Measurements from ENCODE around the gene METTL23. TPM values are rescaled to one million over a fixed set of nuclear protein-coding genes. Genes with fewer than 3 reads are reported as not detected.

Gene METTL23
- total RNA-seq, 1 experiment from 2014 or later, result 57.8 TPM

GRCh38 chr17:76696763-76697701 lies 29.6 kb upstream of the METTL23 start:
- no peak overlapping the region for H2AFZ ChIP-seq (ENCODE audit: low read depth, low read length, poor library complexity, severe bottlenecking)
- TF ChIP-seq ELF1 (IDR thresholded peaks at IDR 0.05; ENCODE audit: borderline replicate concordance, low read depth) (no peak), TCF7L2 (IDR thresholded peaks at IDR 0.05; ENCODE audit: borderline replicate concordance, extremely low read depth, insufficient read depth, insufficient read length) (peak; percentile 74), POLR2AphosphoS5 (IDR thresholded peaks at IDR 0.05; ENCODE audit: low read depth, low read length) (no peak)

GRCh38 chr17:76697702-76698465 lies 28.8 kb upstream of the METTL23 start:
- ATAC-seq, result no peak
- ChIA-PET RAD21 (ENCODE audit: low non-redundant PET in 1 of 2, low total read pairs in 2 of 2, uncharacterized antibody in 2 of 2, unreplicated experiment in 2 of 2) (no interaction called here), POLR2A (interaction anchor here (1.6 kb wide), 1 partner anchor 26 kb away, joined by 5 read pairs; no protein-coding TSS in a partner anchor), CTCF (no interaction called here)
- intact Hi-C loops (cut with micrococcal nuclease), result no loop called here
- Histone ChIP-seq H3K4me1 (ENCODE audit: control insufficient read depth in 1 of 2, insufficient read depth in 2 of 2, low read length in 2 of 2) (peaks cover 0 to 12% of the 10 kb centered on the region in 2 experiments; a peak in 2 of 4 replicates), H4K20me1 (ENCODE audit: insufficient read depth) (no peaks in the 10 kb centered on the region), H3K4me2 (ENCODE audit: low read length) (no peak overlapping the region), H3K79me2 (ENCODE audit: insufficient read depth, low read length) (peaks cover 3% of the 10 kb centered on the region; the same call in 1 of the 2 replicates), H3K9me3 (ENCODE audit: control insufficient read depth in 1 of 2, insufficient read depth in 1 of 2, low read depth in 1 of 2, low read length in 2 of 2) (no peaks in the 10 kb centered on the region), H3K36me3 (ENCODE audit: control insufficient read depth in 1 of 2, insufficient read depth in 2 of 2, low read length in 2 of 2) (no peaks in the 10 kb centered on the region), H3K9me2 (ENCODE audit: insufficient read depth) (no peaks in the 10 kb centered on the region), H3K27me3 (ENCODE audit: insufficient read depth, low read length) (no peaks in the 10 kb centered on the region), H3K27ac (ENCODE audit: low read depth, low read length) (no peak overlapping the region), H3K9ac (ENCODE audit: low read length) (no peak overlapping the region), H3K4me3 (replicated peaks in 1 of 2; ENCODE audit: low read depth in 1 of 2, low read length in 2 of 2) (no peak overlapping the region), H2AFZ (ENCODE audit: low read depth, low read length, poor library complexity, severe bottlenecking) (no peak overlapping the region)
- no TSS peak for BruUV-seq (replicated peaks)
- DNase-seq (ENCODE audit: low read depth, low spot score), result no peak
- TF ChIP-seq ZFX (IDR thresholded peaks at IDR 0.05) (no peak), CEBPB (IDR thresholded peaks at IDR 0.05; ENCODE audit: low read depth) (no peak), ELF1 (IDR thresholded peaks at IDR 0.05; ENCODE audit: borderline replicate concordance, low read depth) (no peak), SRF (IDR thresholded peaks at IDR 0.05; ENCODE audit: low read depth) (no peak), FOSL1 (IDR thresholded peaks at IDR 0.05; ENCODE audit: low read depth) (no peak), YY1 (IDR thresholded peaks at IDR 0.05; ENCODE audit: extremely low read depth, insufficient replicate concordance, low read depth, low read length) (no peak), EZH2phosphoT487 (IDR thresholded peaks at IDR 0.05; ENCODE audit: borderline replicate concordance) (no peak), MAX (IDR thresholded peaks at IDR 0.05) (no peak), CBX3 (IDR thresholded peaks at IDR 0.05; ENCODE audit: low read depth) (no peak), ZBTB33 (IDR thresholded peaks at IDR 0.05; ENCODE audit: extremely low read depth, insufficient replicate concordance, low read length) (no peak), ATF3 (IDR thresholded peaks at IDR 0.05) (no peak), ZNF274 (IDR thresholded peaks at IDR 0.05; ENCODE audit: low read depth, low read length) (no peak)

More at GRCh38 chr17:76696763-76697701, 29.6 kb upstream of the METTL23 start:
- BruUV-seq (replicated peaks), result no TSS peak
- Histone ChIP-seq H3K9ac (ENCODE audit: low read length) (no peak overlapping the region), H3K4me2 (ENCODE audit: low read length) (no peak overlapping the region), H3K79me2 (ENCODE audit: insufficient read depth, low read length) (peaks cover 3% of the 10 kb centered on the region; the same call in 1 of the 2 replicates), H3K27me3 (ENCODE audit: insufficient read depth, low read length) (no peaks in the 10 kb centered on the region), H3K4me3 (replicated peaks in 1 of 2; ENCODE audit: low read depth in 1 of 2, low read length in 2 of 2) (no peak overlapping the region), H3K36me3 (ENCODE audit: control insufficient read depth in 1 of 2, insufficient read depth in 2 of 2, low read length in 2 of 2) (no peaks in the 10 kb centered on the region), H3K9me3 (ENCODE audit: control insufficient read depth in 1 of 2, insufficient read depth in 1 of 2, low read depth in 1 of 2, low read length in 2 of 2) (no peaks in the 10 kb centered on the region), H4K20me1 (ENCODE audit: insufficient read depth) (no peaks in the 10 kb centered on the region), H3K9me2 (ENCODE audit: insufficient read depth) (no peaks in the 10 kb centered on the region), H3K4me1 (ENCODE audit: control insufficient read depth in 1 of 2, insufficient read depth in 2 of 2, low read length in 2 of 2) (peaks cover 0 to 12% of the 10 kb centered on the region in 2 experiments; a peak in 2 of 4 replicates), H3K27ac (ENCODE audit: low read depth, low read length) (no peak overlapping the region)
- ChIA-PET CTCF (interaction anchor here (1.4 kb wide), 1 partner anchor 16 kb away, joined by 5 read pairs; no protein-coding TSS in a partner anchor), RAD21 (ENCODE audit: low non-redundant PET in 1 of 2, low total read pairs in 2 of 2, uncharacterized antibody in 2 of 2, unreplicated experiment in 2 of 2) (no interaction called here), POLR2A (interaction anchor here (1.6 kb wide), 1 partner anchor 25 kb away, joined by 5 read pairs; no protein-coding TSS in a partner anchor)
- ATAC-seq (no peak), DNase-seq (ENCODE audit: low read depth, low spot score) (no peak)
- intact Hi-C loops (cut with micrococcal nuclease), result no loop called here

All from HCT116 (cell line).